Measurements from ENCODE around the gene ATP4A.
"Not testable (repeated sequence)": the region's sequence is repeated elsewhere in the genome, so short reads cannot be mapped to it uniquely, and the experiment has no call there.

ATP4A gene

DNA sequence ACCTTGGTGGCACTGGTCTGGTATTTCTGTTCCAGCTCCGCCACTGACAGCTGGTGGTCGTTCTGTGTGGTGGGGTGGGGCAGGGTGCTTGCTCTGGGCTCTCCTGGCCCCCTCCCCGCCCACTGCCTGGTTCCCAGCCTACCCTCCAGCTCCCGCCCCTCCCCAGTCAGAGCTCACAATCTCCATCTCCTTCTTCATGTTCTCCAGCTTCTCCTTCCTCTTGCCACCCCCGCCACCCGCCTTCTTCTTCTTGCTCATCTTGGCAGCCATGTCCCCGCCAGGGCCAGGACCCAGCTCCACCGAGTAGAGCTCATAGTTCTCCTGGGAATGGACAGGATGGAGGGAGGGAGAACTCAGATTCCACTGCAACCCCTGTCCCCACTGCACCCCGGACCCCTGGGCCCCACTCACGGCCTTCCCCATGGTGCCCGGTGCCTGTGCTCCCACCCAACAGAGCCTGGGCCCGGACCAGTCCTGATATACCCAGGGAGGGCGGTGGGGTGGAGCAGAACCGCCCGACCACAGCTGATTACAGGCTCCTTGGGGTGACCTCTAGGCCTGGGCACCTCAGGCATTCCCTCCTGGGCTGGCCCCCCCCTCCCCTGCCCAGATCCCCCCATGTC lies at the start of gene ATP4A:
Gene ATP4A, minus strand, starts transcription at position 452 of the 623 bp plus-strand sequence. Its CDS starts 29 bp downstream, at position 423.
- DNase-seq (ENCODE audit: low read depth) = no peak

DNA sequence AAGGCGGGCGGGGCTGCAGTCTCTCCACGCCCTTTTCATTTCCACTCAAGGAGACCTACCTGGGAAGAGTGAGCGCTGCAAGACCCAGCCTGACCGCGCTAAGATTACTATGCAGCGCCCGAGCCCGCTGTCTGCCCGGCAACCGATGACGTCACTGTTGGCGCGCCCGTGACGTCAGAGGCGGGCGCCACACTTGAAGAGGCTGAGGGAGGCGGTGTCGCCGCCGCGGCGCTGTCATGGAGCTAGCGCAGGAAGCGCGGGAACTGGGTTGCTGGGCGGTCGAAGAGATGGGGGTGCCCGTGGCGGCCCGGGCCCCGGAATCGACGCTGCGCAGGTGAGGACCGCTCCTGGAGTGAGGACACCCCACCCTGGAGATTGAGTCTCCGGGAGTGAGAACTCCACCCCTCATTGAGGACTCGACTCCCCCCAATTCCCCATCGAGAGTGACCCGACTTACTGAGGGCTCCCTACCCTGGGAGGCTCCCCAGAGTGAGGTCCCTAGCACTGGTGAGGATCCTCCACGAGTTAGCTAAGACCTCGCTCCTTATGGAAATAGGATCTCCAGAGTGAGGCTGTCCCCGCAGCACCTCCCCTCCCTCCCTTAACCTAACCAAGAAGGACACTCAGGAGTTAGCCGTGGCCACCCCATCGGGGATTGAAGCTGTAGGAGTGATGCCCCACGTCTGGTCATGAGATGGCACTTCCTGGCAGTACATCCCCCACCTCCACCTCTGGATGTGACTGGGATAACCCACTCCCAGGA lies 49.3 kb upstream of the ATP4A start, which contains the start of gene HAUS5:
Gene HAUS5, plus strand, starts transcription at position 177 of the 763 bp plus-strand sequence. Its CDS starts 60 bp downstream, at position 237.
- DNase-seq (ENCODE audit: low read depth) = peak; percentile 78

DNA sequence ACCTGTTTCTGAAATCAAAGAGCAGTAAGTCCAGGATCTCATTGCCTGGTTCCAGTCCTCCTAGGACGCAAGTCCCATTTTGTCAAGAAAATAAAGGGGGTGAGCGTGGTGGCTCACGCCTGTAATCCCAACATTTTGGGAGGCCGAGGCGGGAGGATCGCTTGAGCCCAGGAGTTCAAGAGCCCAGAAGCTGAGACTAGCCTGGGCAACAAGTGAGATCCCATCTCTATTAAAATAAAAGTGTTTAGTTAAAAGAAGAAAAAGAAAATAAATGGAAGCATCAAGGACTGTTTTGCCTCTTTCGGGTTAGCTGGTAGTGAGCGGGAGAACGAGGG lies 48.7 kb upstream of the ATP4A start:
- no peak for DNase-seq (ENCODE audit: low read depth)

DNA sequence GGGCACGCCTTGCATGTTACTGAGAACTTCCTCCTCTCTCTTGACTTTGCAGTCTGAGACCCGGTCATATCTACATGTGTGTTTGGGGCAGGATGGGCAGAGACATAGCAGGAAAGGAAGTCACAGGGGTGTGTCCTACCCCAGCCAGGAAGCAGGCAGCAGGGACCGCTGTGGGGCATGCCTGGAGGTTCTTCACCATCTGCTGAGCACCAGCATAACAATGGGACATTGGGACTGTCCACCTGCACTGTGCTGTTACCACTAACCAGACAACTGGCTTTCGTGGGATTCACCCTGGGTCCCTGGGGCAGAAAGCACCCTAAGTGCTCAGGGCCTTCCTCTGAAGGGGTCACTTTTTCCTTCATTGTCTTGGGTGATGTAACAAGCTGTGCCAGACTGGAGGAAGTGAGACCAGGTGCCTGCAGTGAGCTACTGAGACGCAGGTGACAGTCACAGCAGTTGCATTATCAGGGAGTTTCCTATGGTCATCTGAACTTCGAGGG lies 46.4 kb upstream of the ATP4A start:
- DNase-seq (ENCODE audit: low read depth) = no peak

DNA sequence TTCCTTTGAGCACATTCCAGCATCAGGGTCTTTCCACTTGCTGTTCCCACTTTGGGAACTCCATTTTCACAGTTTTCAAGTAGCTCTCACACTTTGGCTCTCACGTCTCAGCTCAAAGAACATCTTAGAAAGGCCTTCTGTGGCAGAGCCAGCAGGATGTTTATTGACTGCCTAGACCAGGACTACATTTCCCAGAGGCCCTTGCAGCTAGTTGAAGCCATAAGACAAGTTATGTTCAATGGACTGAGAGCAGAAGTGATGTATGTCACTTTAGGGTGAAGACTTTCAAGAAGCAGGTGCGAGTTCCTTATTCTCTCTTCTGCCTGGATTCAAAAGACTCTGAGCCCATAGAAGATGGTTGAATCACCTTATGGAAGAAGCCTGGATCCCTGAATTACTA lies 44.8 kb upstream of the ATP4A start:
- DNase-seq (ENCODE audit: low read depth) = no peak

DNA sequence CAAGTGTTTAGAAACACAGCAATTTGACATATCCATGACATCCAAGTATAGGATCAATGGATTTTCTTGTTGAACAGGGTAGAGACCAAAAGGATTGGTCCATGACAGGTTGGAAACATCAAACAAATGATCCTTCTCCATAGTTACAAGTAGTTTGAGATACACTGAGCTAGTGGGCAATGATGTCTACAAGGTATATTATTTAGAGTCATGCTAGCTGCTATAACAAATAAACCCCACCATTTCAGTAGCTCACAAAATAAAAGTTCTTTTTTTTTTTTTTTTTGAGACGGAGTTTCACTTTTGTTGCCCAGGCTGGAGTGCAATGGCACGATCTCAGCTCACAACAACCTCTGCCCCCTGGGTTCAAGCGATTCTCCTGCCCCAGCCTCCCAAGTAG lies 44.2 kb upstream of the ATP4A start:
- DNase-seq (ENCODE audit: low read depth) = no peak

DNA sequence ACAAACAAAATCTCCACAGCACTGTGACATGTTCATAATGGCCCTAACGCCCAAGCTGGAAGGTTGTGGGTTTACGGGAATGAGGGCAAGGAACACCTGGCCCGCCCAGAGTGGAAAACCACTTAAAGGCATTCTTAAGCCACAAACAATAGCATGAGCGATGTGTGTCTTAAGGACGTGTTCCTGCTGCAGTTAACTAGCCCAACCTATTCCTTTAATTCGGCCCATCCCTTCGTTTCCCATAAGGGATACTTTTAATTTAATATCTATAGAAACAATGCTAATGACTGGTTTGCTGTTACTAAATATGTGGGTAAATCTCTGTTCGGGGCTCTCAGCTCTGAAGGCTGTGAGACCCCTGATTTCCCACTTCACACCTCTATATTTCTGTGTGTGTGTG lies 43.7 kb upstream of the ATP4A start:
- DNase-seq (ENCODE audit: low read depth) = not testable (repeated sequence)

DNA sequence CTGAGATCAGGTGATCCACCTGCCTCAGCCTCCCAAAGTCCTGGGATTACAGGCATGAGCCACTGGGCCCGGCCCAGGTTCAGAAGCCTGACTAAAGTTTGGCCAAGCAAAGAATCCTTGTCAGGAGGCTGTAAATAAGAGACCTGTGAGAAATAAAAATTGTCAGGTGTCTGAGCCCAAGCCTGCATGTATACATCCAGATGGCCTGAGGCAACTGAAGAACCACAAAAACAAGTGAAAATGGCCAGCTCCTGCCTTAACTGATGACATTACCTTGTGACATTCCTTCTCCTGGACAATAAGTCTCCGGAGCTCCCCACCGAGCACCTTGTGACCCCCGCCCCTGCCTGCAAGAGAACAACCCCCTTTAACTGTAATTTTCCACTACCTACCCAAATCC lies 41.0 kb upstream of the ATP4A start:
- DNase-seq (ENCODE audit: low read depth) = not testable (repeated sequence)

DNA sequence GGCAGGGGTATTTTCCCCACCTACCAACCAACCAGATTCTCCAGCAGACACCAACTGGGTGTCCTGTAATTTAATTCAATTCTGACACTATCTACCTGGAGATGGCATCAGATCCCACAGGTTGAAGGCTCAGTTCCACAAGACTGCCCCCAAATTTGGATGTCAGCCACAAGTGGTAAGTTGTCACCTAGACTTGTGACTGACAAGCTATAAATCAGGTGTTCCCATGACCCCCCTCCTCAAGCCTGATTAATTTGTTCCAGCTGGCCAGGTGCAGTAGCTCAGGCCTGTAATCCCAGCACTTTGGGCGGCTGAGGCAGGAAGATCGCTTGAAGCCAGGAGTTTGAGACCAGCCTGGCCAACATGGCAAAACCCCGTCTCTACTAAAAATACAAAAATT lies 38.5 kb upstream of the ATP4A start:
- no peak for DNase-seq (ENCODE audit: low read depth)

DNA sequence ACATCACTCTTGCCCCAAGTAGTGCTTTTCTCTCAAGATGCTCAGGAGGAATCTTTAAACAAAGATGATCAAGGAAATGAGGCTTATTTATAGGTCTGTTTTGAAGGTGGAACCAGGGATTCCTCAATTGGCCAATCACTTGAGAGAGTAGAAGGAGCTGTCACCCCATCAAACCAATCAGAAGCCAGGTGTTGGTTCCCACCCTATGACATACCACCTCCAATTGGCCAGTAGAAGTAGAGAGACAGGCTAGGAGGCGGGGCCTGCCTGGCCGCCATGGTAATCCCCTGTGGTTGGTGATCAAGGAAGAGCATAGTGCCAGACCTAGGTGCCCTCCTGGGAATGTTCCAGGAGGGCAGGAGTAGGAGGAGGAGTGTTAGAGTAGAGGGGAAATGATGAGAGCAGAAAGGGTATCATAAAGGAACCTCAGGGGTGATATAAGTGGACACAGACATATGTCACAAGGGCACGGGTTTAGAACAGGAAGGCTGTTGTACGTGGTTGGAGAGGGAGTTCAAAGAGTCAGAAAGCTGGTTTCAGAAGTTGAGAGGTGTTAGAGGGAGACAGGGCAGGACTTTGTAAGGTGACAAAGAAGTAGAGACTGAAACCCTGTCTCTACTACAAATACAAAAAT lies 33.0 kb upstream of the ATP4A start:
- DNase-seq (ENCODE audit: low read depth) = no peak

DNA sequence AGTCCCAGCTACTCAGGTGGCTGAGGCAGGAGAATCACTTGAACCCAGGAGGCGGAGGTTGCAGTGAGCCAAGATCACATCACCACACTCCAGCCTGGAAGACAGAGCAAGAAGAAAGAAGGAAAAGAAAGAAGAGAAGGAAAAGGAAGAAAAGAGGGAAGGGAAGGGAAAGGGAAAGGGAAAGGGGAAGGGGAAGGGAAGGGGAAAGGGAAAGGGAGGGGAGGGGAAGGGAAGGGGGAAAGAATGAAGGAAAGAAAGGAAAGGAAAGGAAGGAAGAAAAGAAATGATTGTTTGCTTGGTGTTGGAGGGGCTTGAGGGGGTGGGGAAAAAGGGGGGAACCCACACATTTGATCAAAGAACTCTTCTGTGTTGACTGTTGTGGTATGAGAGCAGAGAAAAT lies 32.5 kb upstream of the ATP4A start:
- no peak for DNase-seq (ENCODE audit: low read depth)

DNA sequence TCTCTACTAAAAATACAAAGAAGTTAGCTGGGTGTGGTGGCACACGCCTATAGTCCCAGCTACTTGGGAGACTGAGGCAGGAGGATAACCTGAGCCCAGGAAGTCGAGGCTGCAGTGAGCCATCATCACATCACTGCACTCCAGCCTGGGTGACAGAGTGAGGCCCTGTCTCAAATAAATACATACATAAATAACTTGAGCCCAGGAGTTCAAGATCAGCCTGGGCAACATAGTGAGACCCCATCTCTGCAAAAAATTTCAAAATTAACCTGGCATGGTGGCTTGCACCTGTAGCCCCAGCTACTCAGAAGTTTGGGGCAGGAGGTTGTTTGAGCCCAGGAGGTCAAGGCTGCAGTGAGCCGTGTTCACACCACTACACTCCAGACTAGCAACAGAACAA lies 31.6 kb upstream of the ATP4A start:
- DNase-seq (ENCODE audit: low read depth) = not testable (repeated sequence)

DNA sequence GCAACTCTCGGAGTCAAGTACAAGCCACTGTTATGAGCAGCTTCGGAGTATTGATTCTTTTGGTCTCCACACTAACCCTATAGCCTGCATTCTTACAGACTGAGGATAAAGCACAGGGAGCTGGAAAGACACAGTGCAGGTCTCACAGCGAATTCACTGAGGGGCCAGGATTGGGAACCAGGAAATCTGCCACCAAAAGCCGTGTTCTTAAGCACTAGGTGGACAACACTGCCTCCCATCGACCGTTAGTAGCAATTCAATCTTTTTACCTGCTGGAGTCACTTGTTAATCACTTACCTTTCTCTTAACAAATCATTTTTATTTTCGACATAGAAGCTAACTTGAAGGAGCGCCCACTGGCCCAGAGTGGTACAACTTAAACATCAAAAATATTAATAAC lies 28.8 kb upstream of the ATP4A start:
- DNase-seq (ENCODE audit: low read depth) = peak; percentile 6

DNA sequence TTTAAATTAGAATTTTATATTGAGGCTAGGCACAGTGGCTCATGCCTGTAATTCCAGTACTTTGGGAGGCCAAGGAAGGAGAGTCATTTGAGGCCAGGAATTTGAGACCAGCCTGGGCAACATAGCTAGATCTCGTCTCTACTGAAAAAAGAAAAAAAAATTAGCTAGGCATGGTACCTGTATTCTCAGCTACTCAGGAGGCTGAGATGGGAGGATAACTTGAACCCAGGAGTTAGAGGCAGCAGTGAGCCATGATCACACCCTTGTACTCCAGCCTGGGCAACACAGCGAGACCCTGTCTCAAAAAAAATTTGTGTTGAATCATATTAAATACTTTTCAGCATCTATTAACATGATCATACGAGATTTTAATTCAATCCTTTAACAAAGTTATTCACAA lies 27.4 kb upstream of the ATP4A start:
- DNase-seq (ENCODE audit: low read depth) = no peak

DNA sequence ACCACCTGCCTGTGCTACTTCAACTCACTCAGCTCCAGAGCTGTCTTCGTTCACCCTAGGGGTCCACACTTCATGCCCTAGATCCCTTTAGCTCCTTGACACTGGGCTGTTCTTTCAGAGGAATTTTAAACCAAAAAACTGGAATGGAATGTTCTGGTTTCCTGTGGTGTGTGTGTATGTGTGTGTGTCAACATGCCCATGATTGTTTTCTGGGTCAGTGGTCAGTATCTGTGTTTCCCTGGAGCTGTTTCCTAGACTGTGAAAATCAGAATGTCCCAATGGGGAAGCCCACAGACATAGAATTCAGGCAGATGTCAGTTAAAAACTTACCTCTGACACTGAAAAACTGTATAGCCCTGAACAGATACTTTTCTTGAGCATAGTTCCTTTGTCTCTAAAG lies 23.9 kb upstream of the ATP4A start:
- no peak for DNase-seq (ENCODE audit: low read depth)

DNA sequence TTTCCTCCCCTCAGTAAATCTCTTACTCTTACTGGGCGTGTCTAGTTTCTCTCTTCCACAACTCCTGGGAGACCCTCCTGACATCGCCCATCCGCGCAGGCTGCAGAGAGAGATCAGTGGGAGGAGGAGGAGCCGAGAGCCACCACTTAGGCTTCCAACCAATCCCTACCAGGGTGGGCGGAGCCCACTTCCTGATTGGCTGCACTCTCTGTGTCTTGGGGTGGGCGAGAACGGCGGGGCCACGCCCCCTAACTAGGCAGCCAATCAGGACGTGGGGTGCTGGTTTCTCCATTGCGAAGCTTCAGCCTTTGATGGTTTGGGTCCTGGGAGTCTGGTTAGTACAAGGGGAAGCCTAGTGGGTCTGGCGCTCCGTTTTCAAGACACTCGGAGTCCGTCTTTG lies 22.4 kb upstream of the ATP4A start, which contains the start of gene PMIS2:
Gene PMIS2, plus strand, starts transcription at position 326 of the 400 bp plus-strand sequence. CDS start 87 bp downstream, outside the sequence.
- DNase-seq (ENCODE audit: low read depth) = no peak

DNA sequence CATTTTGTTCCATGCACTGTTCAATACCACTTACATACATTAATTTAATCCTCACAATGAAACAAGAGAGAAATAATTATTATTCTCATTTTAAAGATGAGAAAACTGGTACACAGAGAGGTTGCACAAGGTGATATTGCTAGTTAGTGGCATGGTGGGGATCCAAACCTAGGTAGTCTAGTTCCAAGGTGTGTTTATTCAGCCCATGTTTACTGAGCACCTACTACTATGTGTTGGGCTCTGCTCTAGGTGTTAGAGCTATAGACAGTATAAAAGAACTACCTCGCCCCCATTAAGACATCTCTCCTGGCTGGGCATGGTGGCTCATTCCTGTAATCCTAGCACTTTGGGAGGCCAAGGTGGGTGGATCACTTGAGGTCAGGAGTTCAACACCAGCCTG lies 19.3 kb upstream of the ATP4A start:
- no peak for DNase-seq (ENCODE audit: low read depth)

DNA sequence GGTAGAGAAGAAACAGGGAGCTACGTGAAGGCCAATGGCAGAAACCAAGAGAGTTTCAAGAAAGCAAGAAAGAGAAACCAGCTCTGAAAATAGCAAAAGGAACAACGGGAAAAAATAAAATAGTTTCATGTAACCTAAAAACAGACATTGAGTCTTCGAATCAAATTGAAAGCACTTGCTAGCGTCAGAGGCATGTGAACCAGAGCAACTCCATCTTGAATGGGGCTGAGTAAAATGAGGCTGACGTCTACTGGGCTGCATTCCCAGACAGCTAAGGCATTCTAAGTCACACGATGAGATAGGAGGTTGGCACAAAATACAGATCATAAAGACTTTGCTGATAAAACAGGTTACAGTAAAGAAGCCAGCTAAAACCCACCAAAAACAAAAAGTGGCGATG lies 15.2 kb upstream of the ATP4A start:
- DNase-seq (ENCODE audit: low read depth) = no peak

DNA sequence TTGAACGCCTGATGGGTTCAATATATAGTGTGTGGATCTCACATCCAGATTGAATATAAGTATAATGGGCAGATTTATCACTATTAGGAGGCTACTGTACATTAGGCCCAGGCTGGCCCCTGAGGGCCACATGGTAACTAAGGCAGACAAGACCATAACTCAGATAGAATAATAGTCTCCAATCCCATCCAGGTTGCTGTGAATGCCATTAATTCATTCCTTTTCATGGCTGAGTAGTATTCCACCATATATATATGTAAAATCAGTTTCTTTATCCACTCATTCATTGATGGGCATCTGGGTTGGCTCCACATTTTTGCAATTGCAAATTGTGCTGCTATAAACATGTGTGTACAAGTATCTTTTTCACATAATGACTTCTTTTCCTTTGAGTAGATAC lies 14.5 kb upstream of the ATP4A start:
- no peak for DNase-seq (ENCODE audit: low read depth)

DNA sequence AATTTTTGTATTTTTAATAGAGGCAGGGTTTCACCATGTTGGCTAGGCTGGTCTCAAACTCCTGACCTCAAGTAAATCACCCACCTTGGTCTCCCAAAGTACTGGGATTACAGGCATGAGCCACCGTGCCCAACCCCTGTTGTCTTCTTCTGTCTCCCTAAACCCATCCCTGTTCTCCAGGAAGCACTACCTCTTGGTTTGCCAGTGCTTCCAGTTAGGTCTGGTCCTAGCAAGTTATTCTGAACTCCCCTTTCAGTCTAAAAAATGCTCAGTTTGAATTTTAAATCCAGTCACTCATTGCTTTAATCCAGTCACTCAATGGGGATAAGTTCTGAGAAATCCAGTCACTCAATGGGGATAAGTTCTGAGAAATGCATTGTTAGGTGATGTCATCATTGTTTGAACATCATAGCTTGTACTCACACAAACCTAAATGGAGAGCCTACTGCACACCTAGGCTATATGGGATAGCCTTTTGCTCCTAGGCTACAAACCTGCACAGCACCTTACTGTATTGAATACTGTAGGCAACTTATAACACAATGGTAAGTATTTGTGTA lies 8.0 kb upstream of the ATP4A start:
- DNase-seq (ENCODE audit: low read depth) = no peak

DNA sequence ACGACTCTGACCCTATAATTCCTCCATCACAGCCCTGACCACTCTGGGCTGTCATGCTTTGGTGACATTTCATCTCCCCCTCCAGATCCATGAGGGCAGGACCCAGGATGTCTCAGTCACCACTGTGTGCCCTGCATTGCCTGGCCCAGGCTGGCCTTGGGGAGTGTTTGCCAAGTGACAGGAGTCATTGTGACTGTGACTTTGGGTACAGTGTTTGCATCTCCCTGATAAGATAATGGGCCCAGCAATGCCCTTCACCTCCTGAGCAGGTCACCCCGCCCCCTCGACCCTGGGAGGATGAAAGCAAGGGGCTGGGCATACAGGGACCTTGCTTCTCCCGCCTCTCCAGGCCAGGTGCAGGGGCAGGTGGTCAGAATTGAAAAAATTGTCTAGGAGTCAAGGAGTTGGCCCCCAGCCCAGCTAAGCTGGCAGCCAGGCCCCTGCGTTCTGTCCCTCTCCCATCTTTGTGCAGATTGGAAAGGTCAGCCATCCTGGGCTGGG lies 5.9 kb upstream of the ATP4A start:
- no peak for DNase-seq (ENCODE audit: low read depth)

DNA sequence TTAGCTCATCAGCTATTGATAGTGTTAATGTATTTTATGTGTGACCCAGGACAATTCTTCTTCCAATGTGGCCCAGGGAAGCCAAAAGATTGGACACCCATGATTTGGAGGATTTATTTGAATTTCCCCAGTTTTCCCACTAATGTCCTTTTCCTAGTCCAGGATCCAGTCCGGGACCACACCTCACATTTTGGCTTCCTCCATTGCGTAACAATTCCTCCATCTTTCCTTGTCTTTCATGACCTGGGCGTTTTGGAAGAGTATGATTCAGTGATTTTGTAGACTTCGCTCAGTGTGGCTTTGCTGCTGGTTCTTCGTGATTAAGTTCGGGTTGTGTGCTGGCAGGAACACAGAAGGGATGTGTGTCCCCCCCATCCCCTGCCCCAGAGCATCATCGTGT lies 3.3 kb upstream of the ATP4A start:
- DNase-seq (ENCODE audit: low read depth) = no peak

Measured in stromal cell of bone marrow (primary cell).